Brain microvascular endothelial cell (primary cell): ENCODE measurements around the gene CDC42SE1.

Experiments used
- DNase-seq: peaks from one replicate; pipeline ENCODE4 v3.0.0-alpha.2; 2020
- H3K27ac ChIP-seq: fragments of 250-450 bp; sonication (Bioruptor Pico); 2 replicates; pipeline ENCODE4 v1.5.1; 2020; ENCODE audit warnings: mild to moderate bottlenecking, moderate library complexity
- H3K27me3 ChIP-seq: fragments of 250-450 bp; sonication (Bioruptor Pico); replicated peaks from 2 replicates; pipeline ENCODE4 v1.5.1; 2020; ENCODE audit warnings: mild to moderate bottlenecking
- H3K36me3 ChIP-seq: fragments of 250-450 bp; sonication (Bioruptor Pico); replicated peaks from 2 replicates; pipeline ENCODE4 v1.5.1; 2020; ENCODE audit warnings: mild to moderate bottlenecking
- H3K4me3 ChIP-seq: 2 replicates; pipeline ENCODE4 v1.5.1; 2011; ENCODE audit warnings: low read depth, mild to moderate bottlenecking, control low read depth, low read length, moderate library complexity
- in situ Hi-C: cut with HindIII; loops from 2 replicates; pipeline ENCODE4 v1.10.0; 2017; ENCODE audit warnings: low sequenced_read_pairs, low pct_ligation_motif_present
- TF ChIP-seq, protein P1 (sequence below): IDR thresholded peaks from 2 replicates; pipeline ENCODE4 v1.5.1; 2011; ENCODE audit warnings: low read depth, mild to moderate bottlenecking, moderate library complexity, low read length, control low read depth, inconsistent platforms; ENCODE audit errors: missing control alignments

Gene CDC42SE1

DNA sequence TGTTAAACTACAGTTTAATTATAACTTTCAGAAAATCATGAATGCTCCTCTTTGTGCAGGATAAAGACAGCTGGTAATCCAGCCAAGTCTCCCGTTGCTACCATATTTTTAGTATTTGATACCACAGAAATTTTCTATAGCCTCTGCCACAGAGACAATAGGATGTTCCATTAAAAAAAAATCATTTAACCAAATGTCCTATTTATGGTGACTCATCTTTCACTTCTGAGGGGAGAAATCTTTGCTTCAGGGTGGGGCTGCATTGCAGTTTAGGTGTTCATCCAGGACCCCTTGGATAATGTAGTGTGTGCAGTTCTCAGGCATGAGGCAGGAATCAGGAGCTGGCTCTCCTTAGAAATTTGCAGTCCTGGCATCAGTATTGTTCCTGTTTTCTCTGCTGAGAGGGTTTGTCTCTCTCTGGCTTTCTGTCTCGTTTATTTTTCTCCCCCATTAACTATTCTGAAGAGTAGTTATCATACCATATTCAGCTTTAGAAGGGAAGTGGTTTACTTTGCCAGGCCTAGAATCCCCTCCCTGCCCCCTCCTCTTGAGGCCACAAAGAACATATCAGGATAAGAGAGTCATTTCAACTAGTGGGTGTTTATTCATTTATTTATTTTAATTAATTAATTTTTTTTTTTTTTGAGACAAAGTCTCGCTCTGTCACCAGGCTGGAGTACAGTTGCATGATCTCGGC is 48.1 kb downstream of the CDC42SE1 start:
- in situ Hi-C loops = no loop called here
- Histone ChIP-seq H3K27ac (no peak overlapping the region), H3K36me3 (no peaks in the 10 kb centered on the region), H3K27me3 (no peaks in the 10 kb centered on the region), H3K4me3 (no peak overlapping the region)
- TF ChIP-seq, protein P1, sequence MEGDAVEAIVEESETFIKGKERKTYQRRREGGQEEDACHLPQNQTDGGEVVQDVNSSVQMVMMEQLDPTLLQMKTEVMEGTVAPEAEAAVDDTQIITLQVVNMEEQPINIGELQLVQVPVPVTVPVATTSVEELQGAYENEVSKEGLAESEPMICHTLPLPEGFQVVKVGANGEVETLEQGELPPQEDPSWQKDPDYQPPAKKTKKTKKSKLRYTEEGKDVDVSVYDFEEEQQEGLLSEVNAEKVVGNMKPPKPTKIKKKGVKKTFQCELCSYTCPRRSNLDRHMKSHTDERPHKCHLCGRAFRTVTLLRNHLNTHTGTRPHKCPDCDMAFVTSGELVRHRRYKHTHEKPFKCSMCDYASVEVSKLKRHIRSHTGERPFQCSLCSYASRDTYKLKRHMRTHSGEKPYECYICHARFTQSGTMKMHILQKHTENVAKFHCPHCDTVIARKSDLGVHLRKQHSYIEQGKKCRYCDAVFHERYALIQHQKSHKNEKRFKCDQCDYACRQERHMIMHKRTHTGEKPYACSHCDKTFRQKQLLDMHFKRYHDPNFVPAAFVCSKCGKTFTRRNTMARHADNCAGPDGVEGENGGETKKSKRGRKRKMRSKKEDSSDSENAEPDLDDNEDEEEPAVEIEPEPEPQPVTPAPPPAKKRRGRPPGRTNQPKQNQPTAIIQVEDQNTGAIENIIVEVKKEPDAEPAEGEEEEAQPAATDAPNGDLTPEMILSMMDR = no peak
- DNase-seq = no peak

DNA sequence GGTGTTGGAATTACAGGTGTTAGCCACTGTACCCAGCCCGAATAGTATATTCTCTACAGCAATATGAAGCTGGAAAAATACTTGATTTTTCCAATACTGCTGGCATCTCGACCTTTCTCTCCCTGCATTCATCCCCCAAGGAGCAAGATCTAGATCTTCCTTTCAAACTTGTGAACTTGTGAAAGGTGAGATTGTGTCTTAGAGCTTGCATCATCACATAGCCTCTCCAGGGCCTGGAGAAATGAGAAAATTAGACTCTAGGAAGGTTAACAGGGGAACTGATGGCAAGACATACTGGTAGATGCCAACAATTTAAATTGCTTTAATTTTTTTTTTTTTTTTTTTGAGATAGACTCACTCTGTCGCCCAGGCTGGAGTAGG is 49.1 kb downstream of the CDC42SE1 start:
- TF ChIP-seq, protein P1 = no peak
- DNase-seq = no peak
- Histone ChIP-seq H3K27me3 (no peaks in the 10 kb centered on the region), H3K4me3 (no peak overlapping the region), H3K27ac (no peak overlapping the region), H3K36me3 (no peaks in the 10 kb centered on the region)
- in situ Hi-C loops = no loop called here

DNA sequence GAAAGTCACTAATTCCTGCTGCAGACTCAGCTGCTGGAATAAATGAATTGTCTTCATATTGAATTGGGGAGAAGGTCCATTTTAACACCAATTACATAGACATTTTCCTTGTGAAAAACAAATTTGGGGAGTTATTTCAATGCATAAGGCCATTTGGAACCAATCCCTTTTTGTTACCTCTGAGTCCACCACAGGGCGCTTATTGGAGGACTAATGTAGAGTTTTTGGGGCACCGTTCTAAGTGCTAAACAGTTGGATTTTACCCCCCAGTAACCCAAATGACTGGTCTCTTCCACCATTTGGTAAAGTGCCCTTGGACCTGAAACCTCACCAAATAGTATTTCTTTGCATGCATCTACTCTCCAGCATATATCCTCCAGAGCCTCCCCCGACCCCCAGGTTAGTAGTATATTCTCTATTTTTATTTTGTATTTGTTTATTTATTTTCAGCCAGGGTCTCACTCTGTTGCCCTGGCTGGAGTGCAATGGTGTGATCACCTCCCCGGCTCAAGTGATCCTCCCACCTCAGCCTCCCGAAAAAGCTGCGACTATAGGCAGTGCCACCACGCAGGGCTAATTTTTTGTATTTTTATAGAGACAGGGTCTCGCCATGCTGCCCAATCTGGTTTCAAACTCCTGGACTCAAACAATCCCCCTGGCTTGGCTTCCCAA is 49.6 kb downstream of the CDC42SE1 start:
- no peak for DNase-seq
- Histone ChIP-seq H3K27ac (no peak overlapping the region), H3K36me3 (no peaks in the 10 kb centered on the region), H3K27me3 (no peaks in the 10 kb centered on the region), H3K4me3 (no peak overlapping the region)
- in situ Hi-C loops = no loop called here
- TF ChIP-seq, protein P1 = no peak

DNA sequence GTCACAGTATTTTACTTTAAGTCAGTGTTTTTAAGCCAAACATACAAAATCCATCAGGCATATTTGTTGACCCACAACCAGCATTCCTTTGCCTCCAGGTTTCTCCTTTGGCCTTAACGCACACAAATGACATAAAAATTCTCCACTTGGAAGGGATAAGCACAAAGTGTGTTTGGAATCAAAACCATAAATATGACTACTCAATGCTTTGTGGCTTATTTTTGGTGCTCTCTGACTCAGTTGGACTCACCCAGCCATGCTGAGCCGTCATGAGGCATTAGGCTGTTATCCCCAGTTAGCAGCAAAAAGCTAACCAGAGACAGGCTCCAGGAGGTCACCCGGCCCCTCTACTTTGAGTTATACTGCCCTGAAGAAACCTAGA is 50.2 kb downstream of the CDC42SE1 start:
- peak overlapping the region; percentile 67 for H3K27ac ChIP-seq
- in situ Hi-C loops = no loop called here
- TF ChIP-seq, protein P1 = no peak
- peak; percentile 40 for DNase-seq
- H3K36me3 ChIP-seq = no peaks in the 10 kb centered on the region
- H3K27me3 ChIP-seq = no peaks in the 10 kb centered on the region
- peak overlapping the region; percentile 94 for H3K4me3 ChIP-seq

DNA sequence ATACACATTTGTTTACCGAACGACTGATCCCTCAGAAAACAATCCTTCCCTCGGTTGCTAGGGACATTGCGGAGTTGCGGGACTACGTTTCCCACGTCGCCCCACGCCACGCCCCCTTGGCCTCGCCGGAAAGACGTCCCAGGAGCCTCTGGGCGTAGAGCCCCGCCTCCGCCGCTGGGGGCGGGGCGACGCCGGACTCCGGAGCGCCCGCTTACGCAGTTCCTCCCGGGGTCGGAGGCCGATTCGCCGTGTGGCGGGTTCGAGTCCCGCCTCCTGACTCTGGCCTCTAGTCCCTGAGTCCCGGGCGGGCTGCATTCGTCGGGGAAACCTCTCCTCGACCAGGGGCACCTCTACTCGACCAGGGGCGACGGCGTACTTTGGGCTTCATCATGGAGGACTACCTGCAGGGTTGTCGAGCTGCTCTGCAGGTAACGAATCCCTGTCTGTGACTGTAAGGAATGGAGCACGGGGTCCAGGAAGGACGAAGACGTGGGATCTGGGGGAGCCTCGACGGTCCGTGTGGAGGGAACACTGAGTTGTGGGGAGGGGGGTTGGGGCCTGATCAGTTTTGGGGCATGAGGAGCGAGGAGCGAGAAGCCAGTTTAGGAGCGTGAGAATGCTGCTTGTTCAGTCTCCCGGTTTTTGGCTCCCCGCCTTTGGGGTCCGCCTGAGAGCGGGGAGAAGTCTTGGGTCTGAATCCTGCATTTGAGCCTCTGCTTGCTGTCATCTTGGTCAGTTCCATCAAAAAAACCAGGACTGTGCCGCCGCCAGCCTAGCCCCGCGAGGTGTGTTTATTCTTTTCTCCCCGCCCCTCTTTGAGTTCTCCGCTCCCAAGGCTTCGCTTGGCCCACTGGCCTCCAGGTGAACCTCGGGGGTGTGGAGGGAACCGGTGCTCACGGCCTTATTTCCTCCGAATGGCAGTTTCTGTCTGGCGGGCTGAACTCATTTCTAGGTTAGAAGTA is 50.9 kb downstream of the CDC42SE1 start, which contains the start of gene PRUNE1:
PRUNE1 (plus strand) TSS at position 206 of the 962 bp plus-strand sequence; CDS start at position 390, 184 bp downstream.
- Histone ChIP-seq H3K27me3 (no peaks in the 10 kb centered on the region), H3K36me3 (no peaks in the 10 kb centered on the region), H3K4me3 (peak within 1 kb of the TSS; percentile 94), H3K27ac (peak within 1 kb of the TSS; percentile 87)
- in situ Hi-C loops = no loop called here
- TF ChIP-seq, protein P1 = no peak
- DNase-seq = peak; percentile 96
